CD4-positive, alpha-beta T cell (primary cell): Measurements from ENCODE around the gene FRMD4B. TPM values are rescaled to one million over a fixed set of nuclear protein-coding genes. Genes with fewer than 3 reads are reported as not detected.

Experiments used
- ATAC-seq: fragments of 200-7000 bp; cut with Tn5 transposase; one replicate; pipeline ENCODE4 v1.10.0; 2022; ENCODE audit warnings: mild to moderate bottlenecking; ENCODE audit not compliant: poor library complexity
- CTCF ChIA-PET: fragments of 350-600 bp; sonication (Branson Sonifier 250); formaldehyde crosslinking; loops from one replicate; lab custom pipeline; 2021; ENCODE audit warnings: antibody characterized with exemption, inconsistent platforms; lab: Charles Lee
- POLR2A ChIA-PET: fragments of 350-600 bp; sonication (Branson Sonifier 250); formaldehyde crosslinking; loops from one replicate; lab custom pipeline; 2021; ENCODE audit warnings: antibody characterized with exemption, inconsistent platforms; lab: Charles Lee
- DNase-seq, 14 experiments: peaks; one replicate each; pipeline ENCODE4 v3.0.0-alpha.2; 2013 to 2020; ENCODE audit warnings: mixed read lengths in 2 of 14
- H3K27ac ChIP-seq, 2 donors: one replicate each; pipeline versions ENCODE4 v1.5.1 to v1.7.0; 2013; ENCODE audit warnings: low read length in 2 of 2, low read depth in 1 of 2, mild to moderate bottlenecking in 1 of 2
- H3K27me3 ChIP-seq, 2 experiments: 1 replicate in 1 of 2; 2 replicates in 1 of 2; pipeline versions ENCODE4 v1.6.1 to v1.7.0; 2013; ENCODE audit warnings: low read length in 2 of 2, control low read depth in 1 of 2, mild to moderate bottlenecking in 1 of 2, moderate library complexity in 1 of 2; ENCODE audit not compliant: insufficient read depth in 2 of 2, control insufficient read depth in 1 of 2
- H3K36me3 ChIP-seq: one replicate; pipeline ENCODE4 v1.6.1; 2013; ENCODE audit warnings: low read length, control low read depth; ENCODE audit not compliant: insufficient read depth
- H3K4me1 ChIP-seq: one replicate; pipeline ENCODE4 v1.6.1; 2013; ENCODE audit warnings: low read length, control low read depth; ENCODE audit not compliant: insufficient read depth
- H3K4me3 ChIP-seq: one replicate; pipeline ENCODE4 v1.5.1; 2013; ENCODE audit warnings: mild to moderate bottlenecking, low read length, moderate library complexity
- H3K9me3 ChIP-seq, 2 experiments: 1 replicate in 1 of 2; 2 replicates in 1 of 2; pipeline versions ENCODE4 v1.6.1 to v1.7.0; 2013; ENCODE audit warnings: low read length in 2 of 2, mild to moderate bottlenecking in 2 of 2, control low read depth in 1 of 2, moderate library complexity in 1 of 2; ENCODE audit not compliant: control insufficient read depth in 1 of 2, insufficient read depth in 1 of 2
- H3K27ac Mint-ChIP-seq: one replicate; pipeline ENCODE4 v1.8.0; 2020; ENCODE audit warnings: mixed read lengths
- H3K27me3 Mint-ChIP-seq: one replicate; pipeline ENCODE4 v1.8.0; 2021; ENCODE audit warnings: mixed read lengths
- H3K36me3 Mint-ChIP-seq: one replicate; pipeline ENCODE4 v1.8.0; 2021; ENCODE audit warnings: low read depth, mixed read lengths
- H3K4me1 Mint-ChIP-seq: one replicate; pipeline ENCODE4 v1.8.0; 2021; ENCODE audit warnings: low read depth, mixed read lengths
- H3K4me3 Mint-ChIP-seq: one replicate; pipeline ENCODE4 v1.8.0; 2020; ENCODE audit warnings: mild to moderate bottlenecking, mixed read lengths
- H3K9me3 Mint-ChIP-seq: one replicate; pipeline ENCODE4 v1.8.0; 2020; ENCODE audit warnings: mixed read lengths
- CTCF ChIP-seq: fragments of 200-600 bp; IDR thresholded peaks from one replicate; pipeline ENCODE4 v1.8.0; 2022; ENCODE audit warnings: antibody characterized with exemption, mild to moderate bottlenecking
- intact Hi-C, 2 experiments: fragments of 100-400 bp; cut with DNase I in 1 of 2; cut with micrococcal nuclease in 1 of 2; formaldehyde crosslinking; loops; one replicate each; pipeline versions ENCODE4 v1.15.1 to v1.9.0; 2023 to 2025; cut with DNase I, micrococcal nuclease
- polyA plus RNA-seq, 2 donors: library from polyadenylated mRNA; unstranded; fragments of 120-200 nt; gene quantifications; one replicate each; pipeline ENCODE4 v1.2.1, GENCODE V29; 2013
- total RNA-seq, 174 experiments: library from RNA in 2 of 174; stranded (reverse) in 2 of 174; gene quantifications; one replicate each; pipeline ENCODE4 v1.2.3 and lab custom pipeline; 2021 to 2026

Gene FRMD4B
- total RNA-seq (1 to 10 TPM; 5.5 to 7.7 TPM), total RNA-seq (lab: John Stamatoyannopoulos, UW) (9.6 to 412 (median 53.6) reads per million in 172 experiments)
- polyA plus RNA-seq (2013, experiment 1 of 2) = 11.9 TPM
- polyA plus RNA-seq (2013, experiment 2 of 2) = 16.9 TPM

GRCh38 chr3:69385723-69386555, at the start of gene FRMD4B:
Gene FRMD4B (minus strand): TSS chr3:69386088. CDS start chr3:69385989, 99 bp downstream.
- H3K4me3 ChIP-seq = peak within 1 kb of the TSS; percentile 39
- H3K9me3 Mint-ChIP-seq = no peaks in the 10 kb centered on the region
- H3K27me3 ChIP-seq = peaks cover 31 to 51% of the 10 kb centered on the region in 2 experiments
- H3K27ac Mint-ChIP-seq = no peak within 1 kb of the TSS
- peaks cover 9% of the 10 kb centered on the region for H3K4me1 Mint-ChIP-seq
- ATAC-seq (no peak), DNase-seq (peak in 3 of 14 experiments; percentile 14 to 45 (median 44))
- TF ChIP-seq CTCF = no peak
- no peak within 1 kb of the TSS for H3K27ac ChIP-seq
- H3K4me3 Mint-ChIP-seq = peak within 1 kb of the TSS; percentile 51
- ChIA-PET POLR2A (no interaction called here), CTCF (no interaction called here)
- H3K36me3 Mint-ChIP-seq = no peaks in the 10 kb centered on the region
- H3K36me3 ChIP-seq = no peaks in the 10 kb centered on the region
- H3K4me1 ChIP-seq = peaks cover 15% of the 10 kb centered on the region
- peaks cover 60% of the 10 kb centered on the region for H3K27me3 Mint-ChIP-seq
- peaks cover 0 to 9% of the 10 kb centered on the region in 2 experiments for H3K9me3 ChIP-seq
- intact Hi-C loops = no loop called here

GRCh38 chr3:69433969-69434325, 48.1 kb upstream of the FRMD4B start:
- Histone ChIP-seq H3K36me3 (no peaks in the 10 kb centered on the region), H3K4me3 (no peak overlapping the region), H3K4me1 (no peaks in the 10 kb centered on the region), H3K27ac (no peak overlapping the region), H3K9me3 (no peaks in the 10 kb centered on the region), H3K27me3 (no peaks in the 10 kb centered on the region)
- intact Hi-C loops = no loop called here
- no peak for TF ChIP-seq CTCF
- ChIA-PET CTCF (no interaction called here), POLR2A (no interaction called here)
- H3K27ac Mint-ChIP-seq = no peak overlapping the region
- no peaks in the 10 kb centered on the region for H3K4me1 Mint-ChIP-seq
- no peaks in the 10 kb centered on the region for H3K36me3 Mint-ChIP-seq
- H3K4me3 Mint-ChIP-seq = no peak overlapping the region
- DNase-seq (no peak), ATAC-seq (no peak)
- no peaks in the 10 kb centered on the region for H3K9me3 Mint-ChIP-seq
- peaks cover 5% of the 10 kb centered on the region for H3K27me3 Mint-ChIP-seq

- no peaks in the 10 kb centered on the region for H3K27me3 ChIP-seq
- H3K4me1 ChIP-seq = no peaks in the 10 kb centered on the region
- intact Hi-C loops = no loop called here
- Mint-ChIP-seq H3K27ac (no peak overlapping the region), H3K36me3 (no peaks in the 10 kb centered on the region), H3K9me3 (no peaks in the 10 kb centered on the region), H3K27me3 (peaks cover 5% of the 10 kb centered on the region), H3K4me1 (no peaks in the 10 kb centered on the region), H3K4me3 (no peak overlapping the region)
- H3K36me3 ChIP-seq = no peaks in the 10 kb centered on the region
- H3K27ac ChIP-seq = no peak overlapping the region
- no peaks in the 10 kb centered on the region for H3K9me3 ChIP-seq
- ATAC-seq (no peak), DNase-seq (peak in 3 of 14 experiments; percentile 10 to 14 (median 13))
- ChIA-PET CTCF (no interaction called here), POLR2A (no interaction called here)
- H3K4me3 ChIP-seq = no peak overlapping the region
- TF ChIP-seq CTCF = no peak
Measured at GRCh38 chr3:69433121-69433968, 47.5 kb upstream of the FRMD4B start.
